KMS-11 (cell line): ENCODE measurements around the gene CALR3.

Experiments used
- H2AFZ ChIP-seq: fragments of 200-600 bp; sonication (generic); 2 replicates; pipeline ENCODE4 v1.6.1; 2016; ENCODE audit warnings: antibody characterized with exemption, mixed run types, low read depth
- H3K27ac ChIP-seq: fragments of 200-600 bp; sonication (generic); 2 replicates; pipeline ENCODE4 v1.6.1; 2016; ENCODE audit warnings: mild to moderate bottlenecking, mixed run types
- H3K27me3 ChIP-seq: fragments of 200-600 bp; sonication (generic); 2 replicates; pipeline ENCODE4 v1.6.1; 2017; ENCODE audit warnings: mild to moderate bottlenecking, low read depth, mixed run types, moderate library complexity; ENCODE audit not compliant: insufficient read depth
- H3K36me3 ChIP-seq: fragments of 200-600 bp; sonication (generic); 2 replicates; pipeline ENCODE4 v1.6.1; 2017; ENCODE audit warnings: mild to moderate bottlenecking, mixed run types; ENCODE audit not compliant: insufficient read depth
- H3K4me1 ChIP-seq: fragments of 200-600 bp; sonication (generic); 2 replicates; pipeline ENCODE4 v1.6.1; 2016; ENCODE audit warnings: mild to moderate bottlenecking, low read depth, mixed run types; ENCODE audit not compliant: poor library complexity, severe bottlenecking
- H3K4me2 ChIP-seq: fragments of 200-600 bp; sonication (generic); 2 replicates; pipeline ENCODE4 v1.7.0; 2016; ENCODE audit warnings: mild to moderate bottlenecking, mixed run types
- H3K4me3 ChIP-seq: fragments of 200-600 bp; sonication (generic); IDR thresholded peaks from 2 replicates; pipeline ENCODE4 v1.6.1; 2017; ENCODE audit warnings: low read depth, low read length, mixed read lengths; ENCODE audit not compliant: insufficient read depth
- H3K79me2 ChIP-seq: fragments of 200-600 bp; sonication (generic); 2 replicates; pipeline ENCODE4 v1.6.1; 2016; ENCODE audit warnings: low read depth, mixed run types; ENCODE audit not compliant: insufficient read depth
- H3K9ac ChIP-seq: fragments of 200-600 bp; sonication (generic); 2 replicates; pipeline ENCODE4 v1.6.1; 2016; ENCODE audit warnings: mild to moderate bottlenecking, mixed run types
- H4K20me1 ChIP-seq: fragments of 200-600 bp; sonication (generic); 2 replicates; pipeline ENCODE4 v1.6.1; 2016; ENCODE audit warnings: mild to moderate bottlenecking, mixed run types; ENCODE audit not compliant: insufficient read depth
- CTCF ChIP-seq: fragments of 200-600 bp; sonication (generic); conservative IDR thresholded peaks from 2 replicates; pipeline ENCODE4 v1.6.1; 2017; ENCODE audit warnings: low read depth, mild to moderate bottlenecking, antibody characterized with exemption, low read length, moderate library complexity, mixed read lengths

Gene CALR3

GRCh38 chr19:16530540-16531379 is 34.8 kb upstream of the CALR3 start:
- no peak for TF ChIP-seq CTCF
- peaks cover 9% of the 10 kb centered on the region; the same call in 1 of the 2 replicates for H3K36me3 ChIP-seq
- no peaks in the 10 kb centered on the region for H3K27me3 ChIP-seq
- H3K27ac ChIP-seq = no peak overlapping the region
- no peak overlapping the region for H3K4me2 ChIP-seq
- no peaks in the 10 kb centered on the region for H3K4me1 ChIP-seq
- H4K20me1 ChIP-seq = no peaks in the 10 kb centered on the region
- H2AFZ ChIP-seq = no peak overlapping the region
- H3K79me2 ChIP-seq = peaks cover 1% of the 10 kb centered on the region; the same call in 1 of the 2 replicates
- no peak overlapping the region for H3K4me3 ChIP-seq
- H3K9ac ChIP-seq = no peak overlapping the region

GRCh38 chr19:16529466-16530144 is 33.6 kb upstream of the CALR3 start:
- Histone ChIP-seq H3K36me3 (peaks cover 12% of the 10 kb centered on the region; the same call in 1 of the 2 replicates), H3K79me2 (no peaks in the 10 kb centered on the region), H3K4me2 (no peak overlapping the region), H3K27me3 (no peaks in the 10 kb centered on the region), H3K4me3 (no peak overlapping the region), H3K9ac (no peak overlapping the region), H2AFZ (no peak overlapping the region), H3K4me1 (no peaks in the 10 kb centered on the region), H4K20me1 (no peaks in the 10 kb centered on the region), H3K27ac (no peak overlapping the region)
- no peak for TF ChIP-seq CTCF

- Histone ChIP-seq H3K27me3 (no peaks in the 10 kb centered on the region), H2AFZ (no peak overlapping the region), H3K9ac (no peak overlapping the region), H4K20me1 (no peaks in the 10 kb centered on the region), H3K4me3 (no peak overlapping the region), H3K79me2 (no peaks in the 10 kb centered on the region), H3K27ac (no peak overlapping the region), H3K4me1 (no peaks in the 10 kb centered on the region), H3K36me3 (peaks cover 7% of the 10 kb centered on the region; the same call in 1 of the 2 replicates), H3K4me2 (no peak overlapping the region)
- TF ChIP-seq CTCF = peak; percentile 51
Observed at GRCh38 chr19:16527971-16528521, 32.1 kb upstream of the CALR3 start.

GRCh38 chr19:16527334-16527935 is 31.5 kb upstream of the CALR3 start:
- H3K27ac ChIP-seq = no peak overlapping the region
- no peak overlapping the region for H3K4me2 ChIP-seq
- H3K79me2 ChIP-seq = no peaks in the 10 kb centered on the region
- no peak for TF ChIP-seq CTCF
- H3K27me3 ChIP-seq = no peaks in the 10 kb centered on the region
- no peaks in the 10 kb centered on the region for H4K20me1 ChIP-seq
- no peaks in the 10 kb centered on the region for H3K4me1 ChIP-seq
- peaks cover 7% of the 10 kb centered on the region; the same call in 1 of the 2 replicates for H3K36me3 ChIP-seq
- no peak overlapping the region for H2AFZ ChIP-seq
- no peak overlapping the region for H3K4me3 ChIP-seq
- no peak overlapping the region for H3K9ac ChIP-seq
